ENCODE data around the gene WDR7. TPM values are rescaled to one million over a fixed set of nuclear protein-coding genes. Genes with fewer than 3 reads are reported as not detected.

The WDR7 gene
- total and polyA plus RNA-seq, 10 of the 15 experiments (the other 5 are each of a cell fraction or from before 2014, with no cell fraction given): 2.8 to 16.5 (median 11.7) TPM

GRCh38 chr18:57057890-57058289 lies 406.7 kb downstream of the WDR7 start (continued):
- TF ChIP-seq NFIC (IDR thresholded peaks at IDR 0.05; ENCODE audit: low read depth, low read length): peak; percentile 85; the same call in 1 of the 2 replicates
- no peak for TF ChIP-seq ELK1 (IDR thresholded peaks at IDR 0.05; ENCODE audit: low read depth, low read length)
- TF ChIP-seq SPI1 (IDR thresholded peaks at IDR 0.05; ENCODE audit: borderline replicate concordance, insufficient read depth, low read depth, low read length): peak; percentile 29; the same call in 1 of the 2 replicates
- TF ChIP-seq SREBF1 (IDR thresholded peaks at IDR 0.05; ENCODE audit: low read length): no peak
- peak; percentile 38; the same call in 1 of the 2 replicates for TF ChIP-seq NR2F1 (conservative IDR thresholded peaks at IDR 0.05)
- TF ChIP-seq RAD51 (IDR thresholded peaks at IDR 0.05): no peak
- TF ChIP-seq CEBPB (IDR thresholded peaks at IDR 0.05; ENCODE audit: borderline replicate concordance in 1 of 2, low read depth in 2 of 2, low read length in 2 of 2): no peak
- no peak for TF ChIP-seq NR2C2 (IDR thresholded peaks at IDR 0.05; ENCODE audit: borderline replicate concordance, control insufficient read depth, insufficient read length, low read depth)
- TF ChIP-seq STAT1 (conservative IDR thresholded peaks at IDR 0.05): no peak
- no peak for TF ChIP-seq TARDBP (IDR thresholded peaks at IDR 0.05; ENCODE audit: borderline replicate concordance)
- peak; percentile 90 for TF ChIP-seq CREM (IDR thresholded peaks at IDR 0.05; ENCODE audit: low read depth)
- no peak for TF ChIP-seq USF2 (IDR thresholded peaks at IDR 0.05; ENCODE audit: borderline replicate concordance, low read depth, low read length)
- TF ChIP-seq ZNF622 (IDR thresholded peaks at IDR 0.05): no peak
